NCI-H2029 treated with DMSO at 0.1 percent for 48 hours (cell line): ENCODE results near the gene RAI1.

ENCODE experiments used
- DNase-seq: peaks from one replicate; lab custom pipeline; 2025; lab: John Stamatoyannopoulos, UW

RAI1 gene

GRCh38 chr17:17700251-17700969 lies 19.2 kb downstream of the RAI1 start:
- DNase-seq: no peak

DNA sequence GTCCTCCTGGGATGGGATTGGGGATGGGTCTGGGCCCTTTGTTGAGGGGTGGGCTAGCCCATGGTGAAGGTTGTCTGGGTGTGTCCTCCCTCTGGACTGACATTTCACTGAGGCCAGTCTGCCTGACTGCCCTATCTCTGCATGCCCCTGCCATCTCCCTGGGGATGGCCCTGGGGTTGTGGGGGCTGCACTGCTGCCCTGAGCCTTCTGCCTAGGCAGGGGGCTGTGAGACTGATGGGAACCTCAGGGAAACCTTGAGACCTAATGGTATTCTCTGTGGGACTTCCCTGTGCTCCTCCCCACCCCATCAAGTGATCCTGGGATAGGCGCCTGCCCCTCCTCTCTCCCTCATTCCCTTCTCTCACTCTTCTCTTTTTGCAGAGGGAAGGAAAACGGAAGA lies 19.9 kb downstream of the RAI1 start:
- DNase-seq: no peak

- no peak for DNase-seq
Measured at GRCh38 chr17:17701658-17702057, 20.4 kb downstream of the RAI1 start.

GRCh38 chr17:17702449-17703139 lies 21.3 kb downstream of the RAI1 start:
- DNase-seq: no peak

- DNase-seq: no peak
Measured at GRCh38 chr17:17703140-17703919, 22.1 kb downstream of the RAI1 start.

DNA sequence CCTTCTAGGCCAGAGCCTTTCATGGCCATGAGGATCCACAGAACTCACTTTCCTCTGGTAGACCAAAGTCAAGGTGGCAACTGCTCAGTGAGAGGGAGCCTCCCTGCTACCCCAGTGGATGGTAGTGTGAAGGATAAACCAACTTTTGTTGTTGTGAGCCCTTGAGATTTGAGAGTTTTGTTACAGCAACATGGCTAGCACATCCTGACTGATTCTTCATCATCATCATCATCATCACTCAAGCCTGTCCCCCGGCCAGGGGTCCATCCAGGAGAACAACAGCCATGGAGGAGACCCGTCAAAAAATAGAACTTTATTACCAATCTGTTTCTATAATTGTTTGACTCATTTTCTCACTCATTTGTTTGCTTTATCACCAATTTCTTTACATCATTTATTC lies 23.7 kb downstream of the RAI1 start:
- DNase-seq: no peak

GRCh38 chr17:17706140-17707060 lies 25.1 kb downstream of the RAI1 start:
- DNase-seq: no peak

DNA sequence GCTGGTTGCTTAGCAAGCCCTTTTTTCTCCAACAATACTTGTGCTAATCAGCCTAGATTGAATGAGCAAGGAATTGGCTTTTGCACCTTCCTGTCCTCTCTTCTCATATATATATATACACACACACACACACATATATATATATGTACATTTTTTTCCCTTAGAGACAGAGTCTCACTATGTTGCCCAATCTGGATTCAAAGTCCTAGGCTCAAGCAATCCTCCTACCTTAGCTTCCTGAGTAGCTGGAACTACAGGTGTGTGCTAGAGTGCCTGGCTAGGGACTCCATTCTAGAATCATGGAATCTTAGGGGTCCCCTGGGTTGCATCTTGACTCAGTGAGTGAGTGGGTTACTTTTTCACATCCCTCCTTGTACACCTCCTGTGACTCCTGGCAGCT lies 27.0 kb downstream of the RAI1 start:
- no peak for DNase-seq

DNA sequence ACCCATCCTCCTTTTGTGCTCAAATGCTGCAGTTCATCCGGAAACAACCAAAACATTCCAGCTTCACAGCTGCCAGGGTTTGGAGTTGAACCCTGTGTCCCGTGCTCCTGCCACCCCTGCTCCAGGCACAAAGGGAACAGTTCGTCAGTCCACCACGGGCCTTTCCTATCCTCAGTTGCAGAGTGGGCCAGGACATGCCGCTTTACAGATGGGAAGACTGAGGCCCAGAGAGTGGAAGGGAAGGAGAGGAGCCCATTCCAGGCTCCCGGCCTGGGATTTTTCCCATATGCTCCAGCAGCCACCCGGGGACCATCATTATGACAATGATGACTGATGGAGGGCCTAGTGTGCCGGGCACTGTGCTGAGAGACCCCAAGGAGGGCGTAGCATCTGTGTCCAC lies 27.6 kb downstream of the RAI1 start:
- DNase-seq: no peak

- DNase-seq: no peak
Measured at GRCh38 chr17:17709815-17710321, 28.6 kb downstream of the RAI1 start.

DNA sequence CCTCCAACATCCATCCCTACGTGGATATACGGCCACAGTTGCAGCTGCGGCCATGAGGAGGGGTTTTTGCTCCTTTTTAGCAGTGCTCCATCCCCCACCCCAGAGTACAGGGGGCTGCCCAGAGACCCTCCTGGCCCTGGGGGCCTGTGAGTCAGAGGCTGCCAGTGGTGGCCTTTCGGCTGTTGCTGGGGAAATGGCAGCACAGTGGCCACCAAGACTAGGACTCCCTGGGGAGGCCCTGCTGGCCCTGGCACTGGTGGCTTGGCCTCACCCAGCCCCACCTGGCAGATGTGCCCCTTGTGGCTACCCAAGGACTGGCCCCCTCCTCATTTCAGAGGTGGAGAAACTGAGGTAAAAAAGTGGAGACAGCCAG lies 29.1 kb downstream of the RAI1 start:
- no peak for DNase-seq

- no peak for DNase-seq
Measured at GRCh38 chr17:17710728-17711541, 29.7 kb downstream of the RAI1 start.

GRCh38 chr17:17711641-17712162 lies 30.4 kb downstream of the RAI1 start:
- DNase-seq: no peak

DNA sequence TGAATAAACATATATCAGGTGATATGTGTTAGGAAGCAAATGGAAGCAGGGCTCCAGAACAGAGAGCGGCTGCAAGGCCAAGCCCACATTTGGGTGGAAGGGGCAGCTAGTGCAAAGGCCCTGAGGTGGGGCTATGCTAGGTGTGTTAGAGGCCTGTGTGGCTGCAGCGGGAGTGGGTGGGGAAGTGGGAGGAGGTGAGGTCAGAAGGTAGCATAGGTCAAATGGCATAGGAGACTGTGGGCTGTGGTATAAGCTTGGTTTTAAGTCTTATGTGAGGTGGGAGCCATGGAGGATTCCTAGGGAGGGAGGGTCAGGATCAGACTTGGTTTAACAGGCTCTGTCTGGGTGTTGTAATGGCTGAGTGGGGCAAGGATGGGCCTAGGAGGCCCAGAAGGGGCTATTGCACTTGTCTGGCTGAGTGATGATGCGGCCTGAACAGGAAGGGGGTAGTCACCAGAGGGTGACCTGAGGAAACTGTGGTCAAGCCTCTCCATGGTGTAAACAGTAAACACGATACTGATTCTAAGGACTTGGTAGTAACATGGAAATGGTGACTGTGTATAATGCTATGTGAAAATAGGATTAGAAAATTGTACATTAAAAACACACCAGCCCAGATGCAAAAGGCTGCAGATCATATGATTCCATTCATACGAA lies 31.1 kb downstream of the RAI1 start:
- DNase-seq: no peak

GRCh38 chr17:17713839-17714238 lies 32.6 kb downstream of the RAI1 start:
- DNase-seq: no peak

- DNase-seq: no peak
Measured at GRCh38 chr17:17714261-17714866, 33.1 kb downstream of the RAI1 start.

DNA sequence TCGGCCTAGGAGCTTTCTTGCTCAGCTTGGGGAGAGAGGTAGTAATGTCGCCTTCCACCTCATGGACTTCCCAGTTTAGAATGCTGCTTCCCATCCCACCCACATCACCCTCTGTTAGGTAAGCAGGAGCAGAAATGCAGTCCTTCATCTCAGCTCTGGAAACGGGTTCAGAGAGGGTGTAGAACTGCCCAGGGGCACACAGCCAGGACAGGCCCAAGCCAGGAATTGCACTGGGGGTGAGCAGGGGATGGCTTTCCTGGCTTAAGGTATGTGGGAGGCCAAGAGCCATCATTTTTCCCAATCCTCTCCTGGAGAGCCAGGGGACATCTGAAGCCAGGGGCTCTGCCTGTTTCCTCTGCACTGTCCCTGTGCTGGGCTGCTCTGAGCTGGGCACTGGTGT lies 33.6 kb downstream of the RAI1 start:
- DNase-seq: no peak

DNA sequence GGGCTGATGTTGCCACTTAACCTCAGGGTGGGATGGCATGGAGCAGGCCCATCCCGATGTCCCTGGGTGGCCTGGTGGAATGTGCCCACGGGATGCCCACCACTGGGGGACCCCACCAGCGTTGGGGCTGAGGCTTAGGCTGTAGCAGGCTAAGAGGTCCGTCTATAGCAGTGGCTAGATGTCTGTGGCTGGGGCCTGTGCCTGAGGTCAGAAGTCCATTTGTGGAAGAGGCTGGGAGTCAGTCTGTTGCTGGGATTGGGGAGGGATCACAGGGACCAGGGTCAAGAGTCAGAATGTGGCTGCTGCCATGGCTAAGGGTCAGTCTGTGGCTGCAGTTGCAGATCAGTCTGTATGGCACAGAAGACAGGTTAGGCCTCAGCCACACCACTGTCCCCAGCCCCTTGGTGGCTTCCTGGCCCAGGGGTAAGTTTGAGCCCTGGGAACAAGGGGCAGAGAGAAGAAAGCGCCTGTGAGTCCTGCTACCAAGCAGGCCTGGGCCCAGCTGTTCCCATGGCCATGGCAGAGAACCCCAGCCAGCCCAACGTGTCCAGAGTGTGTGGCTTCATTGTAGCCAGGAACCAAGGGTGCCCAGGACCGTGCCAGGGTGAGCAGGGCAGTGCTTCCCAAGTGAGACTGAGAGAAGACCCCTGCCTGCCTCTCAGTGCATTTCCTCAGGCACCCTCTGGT lies 35.7 kb downstream of the RAI1 start:
- DNase-seq: no peak

DNA sequence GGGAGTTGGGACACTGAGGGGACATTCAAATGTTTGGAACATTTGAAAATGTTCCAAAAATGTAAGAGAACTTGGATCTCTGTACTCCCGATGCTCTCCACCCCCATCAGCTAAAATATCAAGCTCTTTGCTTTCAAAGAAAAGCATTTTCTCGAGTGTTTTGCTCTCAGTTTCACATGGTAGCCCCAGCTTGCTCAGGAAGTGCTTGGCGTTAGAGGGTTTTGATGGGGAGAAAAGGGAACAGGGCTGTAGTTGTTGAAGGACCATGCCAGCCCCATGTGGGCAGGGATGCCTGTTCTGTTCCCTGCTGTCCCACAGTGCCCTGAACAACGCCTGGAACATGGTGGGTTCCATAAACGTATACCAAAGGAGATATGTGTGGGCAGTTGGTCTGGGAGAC lies 37.0 kb downstream of the RAI1 start:
- no peak for DNase-seq
